ENCODE results near the gene SRGAP3.

GRCh38 chr3:9121366-9122001, 128.0 kb downstream of the SRGAP3 start:
- TF ChIP-seq CTCF (IDR thresholded peaks at IDR 0.05; ENCODE audit: low read length) (no peak), EZH2 (IDR thresholded peaks at IDR 0.05; ENCODE audit: borderline replicate concordance, low read length) (no peak)
